TTC549 (cell line): Measurements from ENCODE around the gene TMEM106B.
A peak's percentile ranks its signal among the peaks of the same experiment; 100 is the strongest.

ENCODE experiments used
- FAIRE-seq: peaks from 2 replicates; lab custom pipeline; 2012; peaks lifted over from hg19 to GRCh38; lab: Jason Lieb, UNC

Gene TMEM106B

GRCh38 chr7:12228024-12228423, 16.9 kb downstream of the TMEM106B start:
- FAIRE-seq, result peak; percentile 34

- FAIRE-seq, result no peak
These were observed 18.0 kb downstream of the TMEM106B start for GRCh38 chr7:12229046-12229445.

GRCh38 chr7:12231097-12231496, 20.0 kb downstream of the TMEM106B start:
- FAIRE-seq, result no peak

GRCh38 chr7:12233175-12233574, 22.1 kb downstream of the TMEM106B start:
- FAIRE-seq, result peak; percentile 28

- no peak for FAIRE-seq
These were observed 23.3 kb downstream of the TMEM106B start for GRCh38 chr7:12234334-12234865.

- FAIRE-seq, result no peak
These were observed 24.9 kb downstream of the TMEM106B start for GRCh38 chr7:12235970-12236369.

- no peak for FAIRE-seq
These were observed 25.9 kb downstream of the TMEM106B start for GRCh38 chr7:12237007-12237406.

- FAIRE-seq, result no peak
These were observed 28.7 kb downstream of the TMEM106B start for GRCh38 chr7:12239806-12240205.

GRCh38 chr7:12244129-12244528, 33.0 kb downstream of the TMEM106B start:
- no peak for FAIRE-seq

GRCh38 chr7:12244694-12245093, 33.6 kb downstream of the TMEM106B start:
- no peak for FAIRE-seq

- no peak for FAIRE-seq
These were observed 38.6 kb downstream of the TMEM106B start for GRCh38 chr7:12249706-12250105.

- FAIRE-seq, result no peak
These were observed 39.1 kb downstream of the TMEM106B start for GRCh38 chr7:12250232-12250631.

- FAIRE-seq, result no peak
These were observed 45.0 kb downstream of the TMEM106B start for GRCh38 chr7:12256090-12256489.

- FAIRE-seq, result no peak
These were observed 46.5 kb downstream of the TMEM106B start for GRCh38 chr7:12257582-12257981.

- FAIRE-seq, result no peak
These were observed 47.0 kb downstream of the TMEM106B start for GRCh38 chr7:12258074-12258473.

- FAIRE-seq, result no peak
These were observed 56.4 kb downstream of the TMEM106B start for GRCh38 chr7:12267542-12267941.

GRCh38 chr7:12269100-12269895, 58.2 kb downstream of the TMEM106B start:
- FAIRE-seq, result no peak

GRCh38 chr7:12281038-12281437, 69.9 kb downstream of the TMEM106B start:
- FAIRE-seq, result no peak

- FAIRE-seq, result no peak
These were observed 76.8 kb downstream of the TMEM106B start for GRCh38 chr7:12287901-12288300.

- FAIRE-seq, result no peak
These were observed 78.9 kb downstream of the TMEM106B start for GRCh38 chr7:12289996-12290395.

GRCh38 chr7:12290761-12291160, 79.7 kb downstream of the TMEM106B start:
- no peak for FAIRE-seq

- FAIRE-seq, result no peak
These were observed 80.8 kb downstream of the TMEM106B start for GRCh38 chr7:12291870-12292269.
